Smooth muscle cell (in vitro differentiated cells): ENCODE results near the gene TUBB. TPM values are rescaled to one million over a fixed set of nuclear protein-coding genes. Genes with fewer than 3 reads are reported as not detected.
A peak's percentile ranks its signal among the peaks of the same experiment; 100 is the strongest.

Source experiments
- DNase-seq: peaks from one replicate; lab custom pipeline; 2025; ENCODE audit not compliant: unreplicated experiment; lab: John Stamatoyannopoulos, UW
- H2AFZ ChIP-seq: fragments of 200-600 bp; sonication (generic); 2 replicates; pipeline ENCODE4 v1.6.0; 2016; ENCODE audit warnings: antibody characterized with exemption, low read depth, mild to moderate bottlenecking
- H3F3A ChIP-seq: fragments of 200-600 bp; sonication (generic); 2 replicates; pipeline ENCODE4 v1.6.0; 2017; ENCODE audit warnings: antibody characterized with exemption, low read depth
- H3K27ac ChIP-seq: fragments of 200-600 bp; sonication (generic); 2 replicates; pipeline ENCODE4 v1.5.1; 2016; ENCODE audit warnings: low read depth, mild to moderate bottlenecking
- H3K27me3 ChIP-seq: fragments of 200-600 bp; sonication (generic); 2 replicates; pipeline ENCODE4 v1.6.1; 2016; ENCODE audit warnings: low read depth, mild to moderate bottlenecking
- H3K36me3 ChIP-seq: fragments of 200-600 bp; sonication (generic); 2 replicates; pipeline ENCODE4 v1.5.1; 2016; ENCODE audit warnings: low read depth
- H3K4me1 ChIP-seq: fragments of 200-600 bp; sonication (generic); 2 replicates; pipeline ENCODE4 v1.5.1; 2016; ENCODE audit warnings: low read depth
- H3K4me2 ChIP-seq: fragments of 200-600 bp; sonication (generic); 2 replicates; pipeline ENCODE4 v1.6.0; 2016; ENCODE audit warnings: mild to moderate bottlenecking
- H3K4me3 ChIP-seq: fragments of 200-600 bp; sonication (generic); 2 replicates; pipeline ENCODE4 v1.5.1; 2016; ENCODE audit warnings: mild to moderate bottlenecking
- H3K79me2 ChIP-seq: fragments of 200-600 bp; sonication (generic); 2 replicates; pipeline ENCODE4 v1.6.0; 2016; ENCODE audit warnings: low read depth, mild to moderate bottlenecking
- H3K9ac ChIP-seq: fragments of 200-600 bp; sonication (generic); 2 replicates; pipeline ENCODE4 v1.6.0; 2016; ENCODE audit warnings: low read depth
- H3K9me3 ChIP-seq: fragments of 200-600 bp; sonication (generic); replicated peaks from 2 replicates; pipeline ENCODE4 v1.5.1; 2016; ENCODE audit warnings: low read depth
- H4K20me1 ChIP-seq: fragments of 200-600 bp; sonication (generic); 2 replicates; pipeline ENCODE4 v1.6.0; 2016; ENCODE audit warnings: low read depth
- WGBS: methylation state at CpG from one replicate; pipeline ENCODE4 v1.1.7; 2016; ENCODE audit warnings: low lambda C conversion rate; 5-methylcytosine and 5-hydroxymethylcytosine counted together
- polyA plus RNA-seq: library from polyadenylated mRNA; unstranded; fragments of >200 nt; fragmentation: Nextera tagmentation; extraction: Ambion mirVana; gene quantifications from 2 replicates; pipeline ENCODE4 v1.2.1, GENCODE V29; 2016
- total RNA-seq: library from RNA; depleted of rRNA; stranded (reverse); fragments of >200 nt; gene quantifications from 2 replicates; pipeline ENCODE4 v1.2.3, GENCODE V29; 2014
- TF ChIP-seq, protein P1 (sequence below): fragments of 200-600 bp; sonication (generic); IDR thresholded peaks from 2 replicates; pipeline ENCODE4 v1.5.1; 2017; ENCODE audit warnings: borderline replicate concordance, mild to moderate bottlenecking, antibody characterized with exemption; ENCODE audit not compliant: insufficient read depth, poor library complexity, severe bottlenecking

The TUBB gene
- total and polyA plus RNA-seq, 2 experiments from 2014 or later: 1,009 to 1,039 TPM

DNA sequence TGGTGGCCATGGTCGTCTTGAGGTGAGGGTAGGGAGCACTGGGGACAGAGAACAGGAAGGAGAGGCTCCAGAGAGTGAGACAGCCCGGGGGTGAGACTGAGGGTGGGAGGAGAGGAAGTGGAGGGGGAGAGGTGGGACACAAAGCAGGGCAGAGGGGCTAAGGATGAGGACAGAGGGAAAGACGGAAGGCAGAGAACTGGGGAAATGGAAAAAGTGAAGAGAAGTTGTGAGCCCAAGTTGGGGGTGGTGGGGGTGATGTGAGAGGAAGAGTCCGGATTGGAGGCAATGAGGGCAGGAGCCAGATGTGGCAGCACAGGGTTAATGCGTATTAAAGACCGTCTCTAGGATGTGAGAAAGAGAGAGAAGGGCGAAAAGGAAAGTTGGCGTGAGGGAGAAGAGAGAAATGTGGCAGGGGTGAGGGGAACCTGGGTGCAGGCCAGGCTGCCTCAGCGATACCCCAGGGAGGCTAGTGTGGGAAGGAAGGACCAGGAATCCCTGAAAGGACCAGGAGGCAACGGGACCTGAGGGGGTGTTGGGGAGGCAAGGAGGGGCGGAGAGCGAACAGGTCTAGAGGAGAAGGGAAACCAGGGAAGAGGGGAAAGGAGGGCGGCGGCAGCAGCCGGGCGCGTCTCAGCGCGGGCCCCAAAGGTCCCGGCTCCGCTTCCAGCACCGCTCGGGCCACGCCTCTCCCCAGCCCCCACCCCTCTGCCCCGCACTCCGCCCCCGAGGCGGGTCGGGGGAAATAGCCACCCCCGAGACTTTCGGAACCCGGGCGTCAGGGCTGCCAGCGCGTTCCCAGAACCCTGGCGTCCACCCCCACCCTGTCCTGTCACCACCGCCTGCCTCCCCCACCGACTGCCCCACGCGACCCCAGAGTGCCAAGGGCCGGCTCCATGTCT lies 33.9 kb upstream of the TUBB start, which contains the start of gene PPP1R18:
PPP1R18 (minus strand) TSS at position 637 of the 899 bp plus-strand sequence; CDS start at position 10, 627 bp downstream.
- H3F3A ChIP-seq: peaks cover 43% of the 10 kb centered on the region
- H3K4me3 ChIP-seq: peak within 1 kb of the TSS; percentile 78
- peak within 1 kb of the TSS; percentile 52 for H2AFZ ChIP-seq
- peak within 1 kb of the TSS; percentile 91 for H3K9ac ChIP-seq
- TF ChIP-seq, protein P1, sequence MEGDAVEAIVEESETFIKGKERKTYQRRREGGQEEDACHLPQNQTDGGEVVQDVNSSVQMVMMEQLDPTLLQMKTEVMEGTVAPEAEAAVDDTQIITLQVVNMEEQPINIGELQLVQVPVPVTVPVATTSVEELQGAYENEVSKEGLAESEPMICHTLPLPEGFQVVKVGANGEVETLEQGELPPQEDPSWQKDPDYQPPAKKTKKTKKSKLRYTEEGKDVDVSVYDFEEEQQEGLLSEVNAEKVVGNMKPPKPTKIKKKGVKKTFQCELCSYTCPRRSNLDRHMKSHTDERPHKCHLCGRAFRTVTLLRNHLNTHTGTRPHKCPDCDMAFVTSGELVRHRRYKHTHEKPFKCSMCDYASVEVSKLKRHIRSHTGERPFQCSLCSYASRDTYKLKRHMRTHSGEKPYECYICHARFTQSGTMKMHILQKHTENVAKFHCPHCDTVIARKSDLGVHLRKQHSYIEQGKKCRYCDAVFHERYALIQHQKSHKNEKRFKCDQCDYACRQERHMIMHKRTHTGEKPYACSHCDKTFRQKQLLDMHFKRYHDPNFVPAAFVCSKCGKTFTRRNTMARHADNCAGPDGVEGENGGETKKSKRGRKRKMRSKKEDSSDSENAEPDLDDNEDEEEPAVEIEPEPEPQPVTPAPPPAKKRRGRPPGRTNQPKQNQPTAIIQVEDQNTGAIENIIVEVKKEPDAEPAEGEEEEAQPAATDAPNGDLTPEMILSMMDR: no peak
- no peaks in the 10 kb centered on the region for H3K27me3 ChIP-seq
- H3K4me1 ChIP-seq: peaks cover 55% of the 10 kb centered on the region
- peak; percentile 81 for DNase-seq
- H3K36me3 ChIP-seq: no peaks in the 10 kb centered on the region
- H3K4me2 ChIP-seq: peak within 1 kb of the TSS; percentile 93
- peaks cover 46% of the 10 kb centered on the region for H4K20me1 ChIP-seq
- WGBS: under 1% methylated on average over 25 of the region's 41 CpGs
- H3K79me2 ChIP-seq: peaks cover 76% of the 10 kb centered on the region
- H3K27ac ChIP-seq: peak within 1 kb of the TSS; percentile 92
- H3K9me3 ChIP-seq: no peaks in the 10 kb centered on the region

DNA sequence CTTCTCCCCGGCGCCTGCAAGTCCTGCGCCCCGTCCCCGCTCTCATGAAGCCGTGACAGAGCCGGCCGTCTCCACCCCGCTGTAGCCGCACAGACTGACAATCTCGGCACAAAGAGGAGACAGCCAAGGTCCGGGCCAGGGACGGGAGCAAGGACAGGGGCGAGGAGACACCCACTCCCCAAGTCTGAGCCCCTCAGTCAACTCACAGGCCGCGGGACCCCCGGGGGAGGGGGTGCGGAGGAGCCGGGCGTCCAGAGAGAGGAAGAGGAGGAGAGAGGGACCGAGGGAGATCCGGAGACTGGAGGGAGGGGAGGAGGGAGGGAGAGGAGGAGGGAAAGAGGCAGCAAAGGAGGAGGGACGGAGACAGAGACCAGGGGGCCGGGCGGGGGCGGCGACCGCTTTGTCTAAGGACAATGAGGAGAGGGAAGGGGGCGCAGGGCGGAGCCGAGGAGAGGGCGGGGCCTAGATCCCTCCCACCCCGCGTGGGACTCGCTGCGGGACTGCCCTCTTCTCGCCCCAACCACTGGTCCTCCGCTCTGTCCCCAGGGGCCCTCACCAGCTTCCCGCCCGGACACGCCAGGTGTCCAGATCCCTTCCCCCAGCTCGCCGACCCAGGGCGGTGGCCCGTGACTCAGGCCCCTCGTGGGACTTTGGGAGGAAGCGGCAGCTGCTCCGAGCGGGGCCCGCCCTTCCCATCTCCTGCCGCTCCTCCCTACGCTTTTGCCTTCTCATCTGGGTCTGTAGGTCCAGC lies 33.1 kb upstream of the TUBB start:
- H4K20me1 ChIP-seq: peaks cover 39% of the 10 kb centered on the region
- DNase-seq: peak; percentile 81
- peaks cover 43% of the 10 kb centered on the region for H3F3A ChIP-seq
- H3K4me1 ChIP-seq: peaks cover 50% of the 10 kb centered on the region
- peak overlapping the region; percentile 93 for H3K4me2 ChIP-seq
- peak overlapping the region; percentile 52 for H2AFZ ChIP-seq
- WGBS: 1% methylated on average over 28 of the region's 52 CpGs
- peaks cover 68% of the 10 kb centered on the region for H3K79me2 ChIP-seq
- H3K27me3 ChIP-seq: no peaks in the 10 kb centered on the region
- TF ChIP-seq, protein P1: no peak
- peak overlapping the region; percentile 78 for H3K4me3 ChIP-seq
- peak overlapping the region; percentile 92 for H3K27ac ChIP-seq
- H3K9me3 ChIP-seq: no peaks in the 10 kb centered on the region
- H3K9ac ChIP-seq: peak overlapping the region; percentile 91
- no peaks in the 10 kb centered on the region for H3K36me3 ChIP-seq

DNA sequence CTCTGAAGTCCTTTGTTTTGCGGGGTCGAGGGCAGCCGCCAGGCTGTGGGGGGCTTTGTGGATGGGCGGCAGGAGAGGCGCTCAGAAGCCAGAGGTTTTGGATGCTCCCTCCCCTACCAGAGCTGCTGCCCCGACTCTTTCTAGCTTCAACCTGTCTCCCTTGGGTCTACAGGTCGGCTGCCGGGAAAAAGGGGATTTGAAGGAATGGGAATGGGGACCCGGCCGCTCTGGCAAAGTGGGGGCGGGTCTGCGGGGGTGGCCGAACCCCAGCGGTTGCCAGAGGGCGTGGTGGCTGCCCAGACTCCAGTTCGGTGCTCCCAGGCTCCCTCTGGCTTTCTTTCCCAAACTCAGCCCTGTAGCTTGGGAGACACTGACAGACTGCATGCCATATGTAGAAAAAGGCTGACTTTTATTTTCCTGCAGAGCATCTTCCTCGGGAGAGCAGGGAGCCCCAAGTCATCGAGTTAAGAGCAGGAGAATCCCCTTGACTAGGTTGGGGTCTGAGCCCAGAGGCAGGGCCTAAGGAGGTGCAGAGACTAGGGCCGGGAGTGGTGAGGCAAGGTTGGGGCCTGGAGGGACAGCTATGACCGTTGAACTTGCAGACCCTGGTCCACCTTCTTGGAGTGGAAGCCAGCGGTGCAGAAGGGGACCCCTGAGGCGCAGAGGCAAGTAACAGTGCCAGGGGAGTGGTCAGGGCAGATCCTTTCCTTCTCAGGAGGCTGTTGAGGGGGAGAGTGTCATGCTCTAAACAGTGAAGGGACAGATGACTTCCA lies 32.3 kb upstream of the TUBB start:
- H3K9me3 ChIP-seq: no peaks in the 10 kb centered on the region
- peaks cover 60% of the 10 kb centered on the region for H3K79me2 ChIP-seq
- peaks cover 40% of the 10 kb centered on the region for H3F3A ChIP-seq
- peak overlapping the region; percentile 91 for H3K9ac ChIP-seq
- WGBS: 20% methylated on average over 21 of the region's 22 CpGs
- no peaks in the 10 kb centered on the region for H3K36me3 ChIP-seq
- H2AFZ ChIP-seq: no peak overlapping the region
- TF ChIP-seq, protein P1: no peak
- peak overlapping the region; percentile 92 for H3K27ac ChIP-seq
- no peaks in the 10 kb centered on the region for H3K27me3 ChIP-seq
- peaks cover 31% of the 10 kb centered on the region for H4K20me1 ChIP-seq
- H3K4me3 ChIP-seq: peak overlapping the region; percentile 78
- H3K4me1 ChIP-seq: peaks cover 43% of the 10 kb centered on the region
- no peak for DNase-seq
- peak overlapping the region; percentile 93 for H3K4me2 ChIP-seq
